GM12878 (cell line): ENCODE data around the gene CFAP157. TPM values are rescaled to one million over a fixed set of nuclear protein-coding genes. Genes with fewer than 3 reads are reported as not detected.

Experiments used
- ATAC-seq: fragments of 200-7000 bp; cut with Tn5 transposase; 3 replicates; pipeline ENCODE4 v1.9.1; 2020; ENCODE audit warnings: mild to moderate bottlenecking, moderate library complexity
- BruUV-seq: library from RNA; stranded (reverse); fragments of 400-500 nt; replicated peaks from 2 replicates; lab custom pipeline; 2021; lab: Mats Ljungman, UMichigan
- CTCF ChIA-PET: fragments of 300-600 bp; sonication (Branson Sonifier 250); formaldehyde crosslinking; extraction: SDS; loops from one replicate; lab custom pipeline; 2021; ENCODE audit warnings: inconsistent platforms; lab: Yijun Ruan, JAX
- POLR2A ChIA-PET: fragments of 350-600 bp; formaldehyde crosslinking; extraction: SDS; loops from one replicate; lab custom pipeline; 2021; ENCODE audit warnings: inconsistent platforms; lab: Charles Lee
- RAD21 ChIA-PET: fragments of 300-600 bp; sonication (Branson Sonifier 250); formaldehyde crosslinking; loops from one replicate; lab custom pipeline; 2023; ENCODE audit warnings: antibody characterized with exemption; ENCODE audit not compliant: unreplicated experiment; lab: Charles Lee
- SMC1A ChIA-PET: fragments of 300-600 bp; sonication (Branson Sonifier 250); formaldehyde crosslinking; loops from one replicate; lab custom pipeline; 2023; ENCODE audit not compliant: unreplicated experiment, uncharacterized antibody; lab: Charles Lee
- DNase-seq: peaks from one replicate; pipeline ENCODE4 v3.0.0-alpha.2; 2011; ENCODE audit warnings: low read depth, low spot score
- FAIRE-seq: peaks from 3 replicates; lab custom pipeline; 2011; peaks lifted over from hg19 to GRCh38; lab: Jason Lieb, UNC
- H2AFZ ChIP-seq: 2 replicates; pipeline ENCODE4 v1.6.0; 2011; ENCODE audit warnings: low read depth, low read length, control low read depth; ENCODE audit not compliant: control insufficient read depth
- H3K27ac ChIP-seq: 2 replicates; pipeline ENCODE4 v1.5.1; 2011; ENCODE audit warnings: control low read depth; ENCODE audit not compliant: control insufficient read depth, insufficient read depth
- H3K27me3 ChIP-seq, 2 experiments: replicated peaks in 1 of 2; 2 replicates each; pipeline versions ENCODE4 v1.6.0 to v1.6.1; 2011; ENCODE audit warnings: low read length in 1 of 2; ENCODE audit not compliant: control insufficient read depth in 2 of 2, insufficient read depth in 2 of 2
- H3K36me3 ChIP-seq, 2 experiments: 2 replicates each; pipeline ENCODE4 v1.5.1; 2011; ENCODE audit warnings: low read length in 1 of 2; ENCODE audit not compliant: control insufficient read depth in 2 of 2, insufficient read depth in 2 of 2
- H3K4me1 ChIP-seq: 2 replicates; pipeline ENCODE4 v1.6.1; 2011; ENCODE audit warnings: mild to moderate bottlenecking, low read length, moderate library complexity, mixed read lengths; ENCODE audit not compliant: control insufficient read depth, insufficient read depth
- H3K4me2 ChIP-seq: 2 replicates; pipeline ENCODE4 v1.6.0; 2011; ENCODE audit warnings: control low read depth; ENCODE audit not compliant: control insufficient read depth, insufficient read depth
- H3K4me3 ChIP-seq: fragments of 200-600 bp; sonication (generic); 2 replicates; pipeline ENCODE4 v1.5.1; 2016
- H3K79me2 ChIP-seq: 2 replicates; pipeline ENCODE4 v1.6.0; 2011; ENCODE audit warnings: low read length; ENCODE audit not compliant: control insufficient read depth, insufficient read depth
- H3K9ac ChIP-seq: 2 replicates; pipeline ENCODE4 v1.8.0; 2011; ENCODE audit warnings: low read length, control low read depth, mixed read lengths; ENCODE audit not compliant: control insufficient read depth, insufficient read depth
- H3K9me3 ChIP-seq: replicated peaks from 3 replicates; pipeline ENCODE4 v1.5.1; 2011; ENCODE audit warnings: mild to moderate bottlenecking, low read length; ENCODE audit not compliant: control insufficient read depth, insufficient read depth
- H4K20me1 ChIP-seq: 2 replicates; pipeline ENCODE4 v1.6.0; 2011; ENCODE audit not compliant: control insufficient read depth, insufficient read depth
- ESRRA ChIP-seq: IDR thresholded peaks from 2 replicates; pipeline ENCODE4 v1.6.1; 2012; ENCODE audit warnings: mild to moderate bottlenecking, low read length, improper control_type of control experiment
- IKZF1 ChIP-seq: fragments of 450-650 bp; conservative IDR thresholded peaks from 2 replicates; pipeline ENCODE4 v1.6.1; 2017; ENCODE audit warnings: antibody characterized with exemption, mild to moderate bottlenecking
- JUND ChIP-seq: IDR thresholded peaks from 2 replicates; pipeline ENCODE4 v1.6.1; 2012; ENCODE audit warnings: low read depth, mild to moderate bottlenecking, low read length, improper control_type of control experiment, moderate library complexity
- MTA3 ChIP-seq: IDR thresholded peaks from 2 replicates; pipeline ENCODE4 v1.6.1; 2012; ENCODE audit warnings: low read length, inconsistent platforms, borderline replicate concordance
- POLR2AphosphoS2 ChIP-seq: IDR thresholded peaks from 2 replicates; pipeline ENCODE4 v1.6.1; 2011; ENCODE audit warnings: low read depth, mild to moderate bottlenecking, low read length, improper control_type of control experiment, moderate library complexity
- SREBF1 ChIP-seq: IDR thresholded peaks from 2 replicates; pipeline ENCODE4 v1.6.1; 2012; ENCODE audit warnings: mild to moderate bottlenecking, low read length
- TCF7 ChIP-seq: IDR thresholded peaks from 2 replicates; pipeline ENCODE4 v1.6.1; 2014; ENCODE audit warnings: antibody characterized with exemption, borderline replicate concordance
- ZNF24 ChIP-seq: fragments of 450-650 bp; IDR thresholded peaks from 2 replicates; pipeline ENCODE4 v1.6.1; 2017; ENCODE audit warnings: antibody characterized with exemption, mild to moderate bottlenecking
- ZNF384 ChIP-seq: IDR thresholded peaks from 2 replicates; pipeline ENCODE4 v1.6.1; 2012; ENCODE audit warnings: low read depth, mild to moderate bottlenecking, low read length, improper control_type of control experiment, borderline replicate concordance
- WGBS: methylation state at CpG from one replicate; pipeline ENCODE4 v1.1.6; 2016; ENCODE audit warnings: low lambda C conversion rate; ENCODE audit not compliant: insufficient replicate concordance, insufficient coverage; ENCODE audit errors: missing lambda C conversion rate; 5-methylcytosine and 5-hydroxymethylcytosine counted together
- in situ Hi-C: fragments of 300-500 bp; cut with MboI; formaldehyde crosslinking; loops from 9 replicates; pipeline ENCODE4 v1.14.3; 2018; ENCODE audit warnings: mixed read lengths
- intact Hi-C: fragments of 100-400 bp; cut with micrococcal nuclease; formaldehyde crosslinking; loops from one replicate; pipeline ENCODE4 v1.14.2; 2022; ENCODE audit not compliant: unreplicated experiment
- polyA plus RNA-seq, 11 experiments: library from polyadenylated mRNA; depleted of rRNA in 4 of 11; unstranded in 6 of 11; stranded (reverse) in 5 of 11; fragments of >200 nt; fragmentation: Nextera tagmentation in 4 of 11; fragmentation: Illumina TruSeq in 1 of 11; extraction: Ambion mirVana in 4 of 11; extraction: Trizol in 1 of 11; gene quantifications; 1 replicate in 1 of 11; 2 replicates in 10 of 11; pipeline versions ENCODE4 v1.2.1 to v1.2.3, GENCODE V29; 2011 to 2016; ENCODE audit warnings: inconsistent platforms in 2 of 11, missing spikeins in 2 of 11, low read depth in 1 of 11
- total RNA-seq, 4 experiments: library from RNA; depleted of rRNA in 3 of 4; stranded (reverse); fragments of >200 nt in 3 of 4; fragmentation: Illumina TruSeq in 1 of 4; extraction: Trizol in 1 of 4; gene quantifications; 2 replicates each; pipeline versions ENCODE4 v1.2.1 to v1.2.3, GENCODE V29; 2013 to 2021
- TF ChIP-seq, protein P1 (sequence below): fragments of 450-650 bp; IDR thresholded peaks from 2 replicates; pipeline ENCODE4 v1.6.1; 2016; ENCODE audit warnings: mild to moderate bottlenecking

Gene CFAP157
- total and polyA plus RNA-seq, 10 of the 15 experiments (the other 5 are each of a cell fraction or from before 2014, with no cell fraction given) = 0.08 to 0.72 TPM; not detected in 8

DNA sequence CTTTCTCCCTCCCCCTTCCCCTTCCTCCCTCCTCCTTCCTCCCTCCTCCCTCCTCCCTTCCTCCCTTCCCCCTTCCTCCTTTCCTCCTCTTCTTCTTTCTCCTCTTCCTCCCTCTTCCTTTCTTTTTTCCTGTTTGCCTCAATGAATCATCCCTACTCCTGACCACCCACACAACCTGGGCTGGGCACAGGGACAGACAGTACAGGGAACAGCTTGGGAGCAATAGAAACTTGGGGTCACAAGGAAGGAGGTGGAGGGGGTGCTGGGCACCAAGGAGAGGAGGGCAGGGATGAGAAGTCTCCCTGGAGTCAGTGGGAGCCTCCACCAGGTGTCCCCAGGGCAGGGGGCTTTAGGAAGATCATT lies 14.1 kb downstream of the CFAP157 start:
- no peak overlapping the region for H3K4me2 ChIP-seq
- intact Hi-C loops = no loop called here
- RAD21 ChIA-PET = no interaction called here
- H3K27ac ChIP-seq = no peak overlapping the region
- BruUV-seq = no TSS peak
- no peak for TF ChIP-seq ESRRA
- no peak for TF ChIP-seq ZNF24
- TF ChIP-seq MTA3 = no peak
- TF ChIP-seq, all 136 proteins: peak for 0
- Histone ChIP-seq H2AFZ (no peak overlapping the region), H4K20me1 (no peaks in the 10 kb centered on the region), H3K4me3 (no peak overlapping the region), H3K4me1 (peaks cover 3% of the 10 kb centered on the region; the same call in 1 of the 2 replicates), H3K27me3 (no peaks in the 10 kb centered on the region), H3K36me3 (no peaks in the 10 kb centered on the region), H3K79me2 (no peaks in the 10 kb centered on the region), H3K9ac (no peak overlapping the region), H3K9me3 (no peaks in the 10 kb centered on the region)
- ChIA-PET POLR2A (no interaction called here), CTCF (interaction anchor here (1.1 kb wide), 1 partner anchor 149 kb away, joined by 3 read pairs; no protein-coding TSS in a partner anchor), SMC1A (no interaction called here)
- ATAC-seq (no peak), FAIRE-seq (no peak), DNase-seq (no peak)
- in situ Hi-C loops = no loop called here

DNA sequence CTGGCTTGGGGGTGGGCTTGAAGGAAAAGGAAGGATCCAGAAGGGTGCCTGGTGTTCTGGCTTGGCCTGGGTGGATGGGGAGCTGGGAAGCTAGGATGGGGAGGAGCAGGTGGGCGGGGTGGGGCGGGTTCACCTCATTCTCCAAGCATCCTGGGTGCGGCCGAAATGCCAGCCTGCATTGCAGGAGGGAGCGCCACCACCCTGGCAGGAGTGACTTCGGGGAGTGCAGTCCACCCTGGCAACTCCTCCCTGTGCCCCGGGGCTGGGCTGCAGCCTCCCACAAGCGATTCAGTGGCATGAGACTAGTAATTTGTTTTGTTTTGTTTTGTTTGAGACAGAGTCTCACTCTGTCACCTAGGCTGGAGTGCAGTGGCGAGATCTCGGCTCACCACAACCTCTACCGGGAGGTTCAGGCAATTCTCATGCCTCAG lies 14.6 kb downstream of the CFAP157 start:
- ChIA-PET SMC1A (no interaction called here), POLR2A (no interaction called here), RAD21 (no interaction called here), CTCF (no interaction called here)
- no peak overlapping the region for H3K4me3 ChIP-seq
- WGBS = 36% methylated on average over 7 of the region's 11 CpGs
- H3K36me3 ChIP-seq = no peaks in the 10 kb centered on the region
- H3K9ac ChIP-seq = no peak overlapping the region
- no peaks in the 10 kb centered on the region for H3K27me3 ChIP-seq
- FAIRE-seq (no peak), DNase-seq (no peak), ATAC-seq (no peak)
- no peak overlapping the region for H3K27ac ChIP-seq
- no peaks in the 10 kb centered on the region for H4K20me1 ChIP-seq
- no peaks in the 10 kb centered on the region for H3K9me3 ChIP-seq
- H3K79me2 ChIP-seq = no peaks in the 10 kb centered on the region
- TF ChIP-seq JUND = no peak
- TF ChIP-seq ZNF384 = no peak
- no peak for TF ChIP-seq IKZF1
- no peak for TF ChIP-seq POLR2AphosphoS2
- TF ChIP-seq SREBF1 = no peak
- TF ChIP-seq TCF7 = no peak
- TF ChIP-seq, protein P1, sequence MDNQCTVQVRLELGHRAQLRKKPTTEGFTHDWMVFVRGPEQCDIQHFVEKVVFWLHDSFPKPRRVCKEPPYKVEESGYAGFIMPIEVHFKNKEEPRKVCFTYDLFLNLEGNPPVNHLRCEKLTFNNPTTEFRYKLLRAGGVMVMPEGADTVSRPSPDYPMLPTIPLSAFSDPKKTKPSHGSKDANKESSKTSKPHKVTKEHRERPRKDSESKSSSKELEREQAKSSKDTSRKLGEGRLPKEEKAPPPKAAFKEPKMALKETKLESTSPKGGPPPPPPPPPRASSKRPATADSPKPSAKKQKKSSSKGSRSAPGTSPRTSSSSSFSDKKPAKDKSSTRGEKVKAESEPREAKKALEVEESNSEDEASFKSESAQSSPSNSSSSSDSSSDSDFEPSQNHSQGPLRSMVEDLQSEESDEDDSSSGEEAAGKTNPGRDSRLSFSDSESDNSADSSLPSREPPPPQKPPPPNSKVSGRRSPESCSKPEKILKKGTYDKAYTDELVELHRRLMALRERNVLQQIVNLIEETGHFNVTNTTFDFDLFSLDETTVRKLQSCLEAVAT = no peak
- no peaks in the 10 kb centered on the region for H3K4me1 ChIP-seq
- no peak overlapping the region for H3K4me2 ChIP-seq
- H2AFZ ChIP-seq = no peak overlapping the region
- in situ Hi-C loops (no loop called here), intact Hi-C loops (no loop called here)
- no TSS peak for BruUV-seq
